Measurements from ENCODE around the gene PRKAR1B. TPM values are rescaled to one million over a fixed set of nuclear protein-coding genes. Genes with fewer than 3 reads are reported as not detected.

The PRKAR1B gene
- total and polyA plus RNA-seq, 7 experiments from 2014 or later = 16.1 to 51.4 (median 28.7) TPM

DNA sequence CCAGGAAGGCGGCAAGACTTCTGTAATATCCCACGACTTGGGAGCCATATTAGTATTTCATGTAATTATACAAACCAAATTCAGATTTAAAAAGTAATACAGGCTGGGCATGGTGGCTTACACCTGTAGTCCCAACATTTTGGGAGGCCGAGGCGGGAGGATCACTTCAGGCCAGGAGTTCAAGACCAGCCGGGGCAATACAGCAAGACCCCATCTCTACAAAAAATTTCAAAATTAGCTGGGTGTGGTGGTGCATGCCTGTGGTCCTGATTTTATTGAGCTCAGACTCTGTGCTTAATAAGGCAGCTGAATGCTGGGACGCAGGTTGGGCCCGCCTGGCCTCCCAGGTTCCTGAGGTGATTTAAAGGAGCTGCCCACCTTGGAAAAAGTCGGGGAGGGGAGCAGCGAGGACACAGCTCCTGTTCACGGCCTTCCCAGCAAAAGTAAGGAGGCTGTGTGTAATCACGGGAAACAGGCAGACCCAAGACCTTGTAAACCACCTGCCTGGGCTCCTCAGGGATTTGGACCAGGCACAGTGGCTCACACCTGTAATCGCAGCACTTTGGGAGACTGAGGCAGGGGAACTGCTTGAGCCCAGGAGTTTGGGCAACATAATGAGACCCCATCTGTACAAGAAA is 93.6 kb downstream of the PRKAR1B start:
- DNase-seq (no peak), ATAC-seq (no peak)
- intact Hi-C loops (cut with micrococcal nuclease) = no loop called here
- Histone ChIP-seq H3K27me3 (ENCODE audit: control insufficient read depth in 2 of 2, insufficient read depth in 2 of 2, low read length in 2 of 2) (no peaks in the 10 kb centered on the region), H3K4me3 (ENCODE audit: low read length) (no peak overlapping the region), H3K4me1 (ENCODE audit: control insufficient read depth in 2 of 2, insufficient read depth in 2 of 2, low read length in 2 of 2) (no peaks in the 10 kb centered on the region), H3K9me3 (ENCODE audit: control insufficient read depth in 2 of 3, low read length in 3 of 3) (no peaks in the 10 kb centered on the region), H3K36me3 (ENCODE audit: control insufficient read depth in 2 of 3, insufficient read depth in 3 of 3, low read length in 3 of 3) (no peaks in the 10 kb centered on the region), H3K27ac (ENCODE audit: low read depth, low read length) (no peak overlapping the region)
- Mint-ChIP-seq H3K4me3 (no peak overlapping the region), H3K27me3 (no peaks in the 10 kb centered on the region), H3K36me3 (peaks cover 0 to 8% (median 5%) of the 10 kb centered on the region in 5 donors), H3K9me3 (no peaks in the 10 kb centered on the region), H3K4me1 (peaks cover 0 to 17% (median 9%) of the 10 kb centered on the region in 7 donors), H3K27ac (peak overlapping the region in 4 of 9 donors; percentile 13 to 65 (median 48))
- CTCF ChIA-PET = no interaction called here
- POLR2A ChIA-PET = no interaction called here

DNA sequence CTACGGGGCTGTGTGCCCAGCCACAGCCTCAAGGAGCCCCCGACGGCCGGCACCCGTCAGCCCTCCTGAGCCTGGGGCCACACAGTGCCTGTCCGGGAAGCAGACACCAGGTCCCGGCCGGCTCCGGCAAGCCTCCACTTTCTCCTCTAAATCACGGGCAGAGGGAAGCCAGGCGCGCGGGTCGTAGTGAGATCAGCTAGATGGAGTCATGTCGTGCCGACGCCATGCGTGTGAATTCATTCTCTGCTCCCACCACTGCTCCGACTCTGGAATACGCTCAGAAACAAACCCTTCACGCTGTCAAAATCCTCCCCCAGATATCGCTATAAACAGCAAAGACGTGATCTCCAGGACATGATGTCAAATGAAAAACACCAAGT is 94.3 kb downstream of the PRKAR1B start:
- H3K36me3 Mint-ChIP-seq = peaks cover 0 to 8% (median 5%) of the 10 kb centered on the region in 5 donors
- H3K4me1 Mint-ChIP-seq = peaks cover 0 to 11% (median 4%) of the 10 kb centered on the region in 7 donors
- H3K27ac Mint-ChIP-seq = peak overlapping the region in 4 of 9 donors; percentile 13 to 62 (median 48)
- no peaks in the 10 kb centered on the region for H3K9me3 Mint-ChIP-seq
- DNase-seq = no peak
- peak overlapping the region in 1 of 10 donors; percentile 5 for H3K4me3 Mint-ChIP-seq
- Histone ChIP-seq H3K36me3 (ENCODE audit: control insufficient read depth in 2 of 3, insufficient read depth in 3 of 3, low read length in 3 of 3) (no peaks in the 10 kb centered on the region), H3K4me3 (ENCODE audit: low read length) (no peak overlapping the region), H3K4me1 (ENCODE audit: control insufficient read depth in 2 of 2, insufficient read depth in 2 of 2, low read length in 2 of 2) (no peaks in the 10 kb centered on the region), H3K9me3 (ENCODE audit: control insufficient read depth in 2 of 3, low read length in 3 of 3) (no peaks in the 10 kb centered on the region), H3K27me3 (ENCODE audit: control insufficient read depth in 2 of 2, insufficient read depth in 2 of 2, low read length in 2 of 2) (no peaks in the 10 kb centered on the region), H3K27ac (ENCODE audit: low read depth, low read length) (no peak overlapping the region)
- ATAC-seq = peak; percentile 24
- intact Hi-C loops (cut with micrococcal nuclease) = no loop called here
- CTCF ChIA-PET = no interaction called here
- H3K27me3 Mint-ChIP-seq = no peaks in the 10 kb centered on the region
- POLR2A ChIA-PET = no interaction called here

DNA sequence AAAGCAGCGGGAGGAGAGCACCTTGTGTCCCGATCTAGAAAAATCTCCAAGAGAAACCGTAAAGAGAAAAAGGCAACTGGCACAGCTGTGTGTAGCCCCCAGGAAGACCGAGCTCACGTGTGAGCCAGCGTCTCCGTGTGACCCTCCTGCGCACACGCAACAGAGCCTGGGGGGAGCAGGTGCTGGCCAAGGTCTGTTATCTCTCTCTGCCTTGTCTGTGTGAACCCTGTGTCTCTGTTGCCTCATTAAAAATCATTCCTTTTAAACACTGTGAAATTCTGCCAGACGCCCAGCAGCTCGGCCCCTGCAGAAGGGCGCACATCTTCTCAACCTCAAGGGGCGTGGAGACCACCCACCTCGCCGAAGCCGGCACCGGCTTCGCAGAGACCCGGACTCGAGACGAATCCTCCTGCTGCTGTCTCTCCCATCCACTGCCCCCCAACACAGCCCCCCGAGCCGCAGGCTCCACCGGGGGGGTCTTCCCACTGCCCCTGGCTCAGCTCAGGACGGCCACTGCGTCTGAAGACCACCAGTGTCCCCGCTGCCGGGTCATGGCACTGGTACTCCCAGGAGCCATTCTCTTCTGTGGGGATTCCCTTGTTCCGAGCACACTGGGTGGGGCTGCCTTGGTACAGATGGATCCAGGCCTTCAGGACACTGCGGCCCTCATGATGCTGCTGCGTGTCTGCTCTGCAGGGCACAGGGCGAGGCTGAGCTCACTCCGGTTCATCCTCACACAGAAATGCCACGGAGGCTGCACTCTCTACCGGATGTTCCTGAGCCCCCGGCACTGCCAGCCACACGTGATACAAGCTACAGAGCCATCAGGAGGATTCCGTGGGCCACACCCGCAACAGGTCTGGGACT is 94.9 kb downstream of the PRKAR1B start:
- Histone ChIP-seq H3K9me3 (ENCODE audit: control insufficient read depth in 2 of 3, low read length in 3 of 3) (no peaks in the 10 kb centered on the region), H3K27ac (ENCODE audit: low read depth, low read length) (no peak overlapping the region), H3K36me3 (ENCODE audit: control insufficient read depth in 2 of 3, insufficient read depth in 3 of 3, low read length in 3 of 3) (no peaks in the 10 kb centered on the region), H3K27me3 (ENCODE audit: control insufficient read depth in 2 of 2, insufficient read depth in 2 of 2, low read length in 2 of 2) (no peaks in the 10 kb centered on the region), H3K4me3 (ENCODE audit: low read length) (no peak overlapping the region), H3K4me1 (ENCODE audit: control insufficient read depth in 2 of 2, insufficient read depth in 2 of 2, low read length in 2 of 2) (no peaks in the 10 kb centered on the region)
- Mint-ChIP-seq H3K27me3 (no peaks in the 10 kb centered on the region), H3K9me3 (no peaks in the 10 kb centered on the region), H3K36me3 (peaks cover 0 to 8% (median 5%) of the 10 kb centered on the region in 5 donors), H3K27ac (no peak overlapping the region), H3K4me3 (no peak overlapping the region), H3K4me1 (peaks cover 0 to 11% (median 4%) of the 10 kb centered on the region in 7 donors)
- CTCF ChIA-PET = no interaction called here
- DNase-seq (no peak), ATAC-seq (no peak)
- intact Hi-C loops (cut with micrococcal nuclease) = no loop called here
- POLR2A ChIA-PET = interaction anchor here (2.0 kb wide), 1 partner anchor 14 kb away, joined by 6 read pairs; no protein-coding TSS in a partner anchor

GRCh38 chr7:631291-631711 is 95.8 kb downstream of the PRKAR1B start:
- POLR2A ChIA-PET = interaction anchor here (2.0 kb wide), 1 partner anchor 13 kb away, joined by 6 read pairs; no protein-coding TSS in a partner anchor
- DNase-seq (no peak), ATAC-seq (no peak)
- no peak overlapping the region for H3K27ac ChIP-seq (ENCODE audit: low read depth, low read length)
- Mint-ChIP-seq H3K36me3 (peaks cover 0 to 8% (median 5%) of the 10 kb centered on the region in 5 donors), H3K4me3 (no peak overlapping the region), H3K27ac (peak overlapping the region in 1 of 9 donors; percentile 45), H3K27me3 (no peaks in the 10 kb centered on the region), H3K4me1 (peaks cover 0 to 6% (median 1%) of the 10 kb centered on the region in 7 donors), H3K9me3 (peaks cover 0 to 2% (median 0%) of the 10 kb centered on the region in 11 donors)
- CTCF ChIA-PET = no interaction called here
- no peaks in the 10 kb centered on the region for H3K36me3 ChIP-seq (ENCODE audit: control insufficient read depth in 2 of 3, insufficient read depth in 3 of 3, low read length in 3 of 3)
- intact Hi-C loops (cut with micrococcal nuclease) = no loop called here
- no peaks in the 10 kb centered on the region for H3K4me1 ChIP-seq (ENCODE audit: control insufficient read depth in 2 of 2, insufficient read depth in 2 of 2, low read length in 2 of 2)
- H3K4me3 ChIP-seq (ENCODE audit: low read length) = no peak overlapping the region
- peaks cover 0 to under 1% (median 0%) of the 10 kb centered on the region in 3 experiments for H3K9me3 ChIP-seq (ENCODE audit: control insufficient read depth in 2 of 3, low read length in 3 of 3)
- H3K27me3 ChIP-seq (ENCODE audit: control insufficient read depth in 2 of 2, insufficient read depth in 2 of 2, low read length in 2 of 2) = no peaks in the 10 kb centered on the region

DNA sequence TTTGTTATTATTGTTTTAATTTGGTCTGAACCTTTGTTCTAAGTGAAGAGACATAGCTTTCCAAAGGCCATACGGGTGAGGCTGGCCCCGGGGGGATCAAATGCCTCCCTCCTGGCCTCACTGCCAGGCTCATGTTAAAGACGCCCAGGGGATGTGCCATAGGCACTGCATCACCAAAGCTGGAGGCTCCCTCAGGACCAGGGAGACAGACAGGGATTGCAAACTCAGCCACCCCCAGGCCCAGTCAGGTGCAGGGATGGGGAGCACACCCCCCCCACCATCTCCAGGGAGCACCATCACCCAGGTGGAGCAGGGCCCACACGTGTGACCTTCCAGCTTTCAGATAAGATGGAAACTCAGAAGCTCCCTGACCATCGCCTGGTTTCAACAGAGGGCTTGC is 96.5 kb downstream of the PRKAR1B start:
- intact Hi-C loops (cut with micrococcal nuclease) = no loop called here
- Histone ChIP-seq H3K36me3 (ENCODE audit: control insufficient read depth in 2 of 3, insufficient read depth in 3 of 3, low read length in 3 of 3) (no peaks in the 10 kb centered on the region), H3K27ac (ENCODE audit: low read depth, low read length) (no peak overlapping the region), H3K4me1 (ENCODE audit: control insufficient read depth in 2 of 2, insufficient read depth in 2 of 2, low read length in 2 of 2) (no peaks in the 10 kb centered on the region), H3K9me3 (ENCODE audit: control insufficient read depth in 2 of 3, low read length in 3 of 3) (peaks cover 0 to 8% (median 0%) of the 10 kb centered on the region in 3 experiments), H3K27me3 (ENCODE audit: control insufficient read depth in 2 of 2, insufficient read depth in 2 of 2, low read length in 2 of 2) (no peaks in the 10 kb centered on the region), H3K4me3 (ENCODE audit: low read length) (no peak overlapping the region)
- peaks cover 3 to 10% (median 8%) of the 10 kb centered on the region in 5 donors for H3K36me3 Mint-ChIP-seq
- CTCF ChIA-PET = no interaction called here
- no peaks in the 10 kb centered on the region for H3K27me3 Mint-ChIP-seq
- H3K4me3 Mint-ChIP-seq = no peak overlapping the region
- DNase-seq = no peak
- POLR2A ChIA-PET = interaction anchor here (1.0 to 2.0 kb wide), 2 partner anchors 11 to 13 kb away, joined by 3 to 6 read pairs; no protein-coding TSS in a partner anchor
- H3K4me1 Mint-ChIP-seq = peaks cover 0 to 5% (median 0%) of the 10 kb centered on the region in 7 donors
- H3K9me3 Mint-ChIP-seq = peaks cover 0 to 9% (median 2%) of the 10 kb centered on the region in 11 donors
- no peak overlapping the region for H3K27ac Mint-ChIP-seq
- ATAC-seq = no peak

GRCh38 chr7:630111-630511 is 97.0 kb downstream of the PRKAR1B start:
- H3K4me1 ChIP-seq (ENCODE audit: control insufficient read depth in 2 of 2, insufficient read depth in 2 of 2, low read length in 2 of 2) = no peaks in the 10 kb centered on the region
- H3K36me3 Mint-ChIP-seq = peaks cover 4 to 13% (median 9%) of the 10 kb centered on the region in 5 donors
- H3K27ac Mint-ChIP-seq = no peak overlapping the region
- H3K27ac ChIP-seq (ENCODE audit: low read depth, low read length) = no peak overlapping the region
- H3K4me3 ChIP-seq (ENCODE audit: low read length) = no peak overlapping the region
- H3K27me3 ChIP-seq (ENCODE audit: control insufficient read depth in 2 of 2, insufficient read depth in 2 of 2, low read length in 2 of 2) = no peaks in the 10 kb centered on the region
- DNase-seq (no peak), ATAC-seq (no peak)
- H3K4me1 Mint-ChIP-seq = peaks cover 0 to 6% (median under 1%) of the 10 kb centered on the region in 7 donors
- no peaks in the 10 kb centered on the region for H3K36me3 ChIP-seq (ENCODE audit: control insufficient read depth in 2 of 3, insufficient read depth in 3 of 3, low read length in 3 of 3)
- no peaks in the 10 kb centered on the region for H3K27me3 Mint-ChIP-seq
- H3K9me3 ChIP-seq (ENCODE audit: control insufficient read depth in 2 of 3, low read length in 3 of 3) = peaks cover 0 to 13% (median 3%) of the 10 kb centered on the region in 3 experiments
- POLR2A ChIA-PET = interaction anchor here (1.0 to 2.0 kb wide), 2 partner anchors 11 to 12 kb away, joined by 3 to 6 read pairs; no protein-coding TSS in a partner anchor
- CTCF ChIA-PET = no interaction called here
- peaks cover 0 to 14% (median 5%) of the 10 kb centered on the region in 11 donors for H3K9me3 Mint-ChIP-seq
- intact Hi-C loops (cut with micrococcal nuclease) = no loop called here
- no peak overlapping the region for H3K4me3 Mint-ChIP-seq

All from naive thymus-derived CD4-positive, alpha-beta T cell (primary cell).